HK-2 (cell line): Measurements from ENCODE around the gene MSN.

ENCODE experiments used
- DNase-seq: peaks from one replicate; pipeline ENCODE4 v3.0.0-alpha.2; 2018; ENCODE audit not compliant: unreplicated experiment

The MSN gene

GRCh38 chrX:65673857-65674203, 6.4 kb downstream of the MSN start:
- DNase-seq = no peak

GRCh38 chrX:65674204-65674893, 6.9 kb downstream of the MSN start:
- no peak for DNase-seq

GRCh38 chrX:65677954-65678469, 10.6 kb downstream of the MSN start:
- peak; percentile 43 for DNase-seq

- no peak for DNase-seq
Measured at GRCh38 chrX:65679071-65679540, 11.7 kb downstream of the MSN start.

GRCh38 chrX:65681810-65682209, 14.4 kb downstream of the MSN start:
- DNase-seq = no peak

GRCh38 chrX:65685112-65685511, 17.7 kb downstream of the MSN start:
- DNase-seq = no peak

GRCh38 chrX:65686236-65686635, 18.8 kb downstream of the MSN start:
- DNase-seq = no peak

GRCh38 chrX:65687367-65687766, 19.9 kb downstream of the MSN start:
- no peak for DNase-seq

- peak; percentile 35 for DNase-seq
Measured at GRCh38 chrX:65688403-65688871, 21.0 kb downstream of the MSN start.

GRCh38 chrX:65689377-65689776, 21.9 kb downstream of the MSN start:
- peak; percentile 44 for DNase-seq

- peak; percentile 63 for DNase-seq
Measured at GRCh38 chrX:65690057-65690855, 22.8 kb downstream of the MSN start.

- DNase-seq = no peak
Measured at GRCh38 chrX:65695849-65696449, 28.5 kb downstream of the MSN start.

- no peak for DNase-seq
Measured at GRCh38 chrX:65696613-65697012, 29.2 kb downstream of the MSN start.

GRCh38 chrX:65697211-65697641, 29.8 kb downstream of the MSN start:
- DNase-seq = no peak

GRCh38 chrX:65697915-65698796, 30.7 kb downstream of the MSN start:
- peak; percentile 68 for DNase-seq

GRCh38 chrX:65702956-65703355, 35.5 kb downstream of the MSN start:
- no peak for DNase-seq

GRCh38 chrX:65705439-65705838, 38.0 kb downstream of the MSN start:
- no peak for DNase-seq

- DNase-seq = peak; percentile 71
Measured at GRCh38 chrX:65706041-65706828, 38.8 kb downstream of the MSN start.

- no peak for DNase-seq
Measured at GRCh38 chrX:65707151-65707550, 39.7 kb downstream of the MSN start.

GRCh38 chrX:65712005-65712806, 44.8 kb downstream of the MSN start:
- DNase-seq = no peak
